ENCODE results near the gene IGFBP4. TPM values are rescaled to one million over a fixed set of nuclear protein-coding genes. Genes with fewer than 3 reads are reported as not detected.

IGFBP4 gene
- total and polyA plus RNA-seq, 2 of the 13 experiments (the other 11 are each of a cell fraction or from before 2014, with no cell fraction given), result 4.1 to 49.0 TPM

GRCh38 chr17:40415390-40415789, 27.9 kb upstream of the IGFBP4 start:
- Histone ChIP-seq H3K9ac (ENCODE audit: insufficient read depth, low read depth, low read length) (peak overlapping the region; percentile 91; the same call in 1 of the 2 replicates), H4K20me1 (ENCODE audit: insufficient read depth, low read length) (no peaks in the 10 kb centered on the region), H3K27ac (ENCODE audit: extremely low read length, insufficient read depth, low read length) (no peak overlapping the region), H3K4me3 (replicated peaks in 1 of 3; ENCODE audit: insufficient read depth in 1 of 3, low read depth in 2 of 3, low read length in 3 of 3) (no peak overlapping the region), H2AFZ (ENCODE audit: low read length) (no peak overlapping the region), H3K27me3 (ENCODE audit: control insufficient read depth in 1 of 2, insufficient read depth in 2 of 2, low read length in 2 of 2) (no peaks in the 10 kb centered on the region), H3K9me3 (ENCODE audit: low read length) (no peaks in the 10 kb centered on the region), H3K4me2 (ENCODE audit: low read depth, low read length) (peak overlapping the region; percentile 74), H3K36me3 (replicated peaks in 1 of 2; ENCODE audit: control insufficient read depth in 1 of 2, insufficient read depth in 2 of 2, low read length in 2 of 2) (peaks cover under 1 to 35% of the 10 kb centered on the region in 2 experiments), H3K79me2 (ENCODE audit: insufficient read depth, low read length) (peaks cover 36% of the 10 kb centered on the region), H3K4me1 (ENCODE audit: insufficient read depth, low read length) (peaks cover 57% of the 10 kb centered on the region)
- ChIA-PET CTCF (ENCODE audit: low intra/inter-chr PET ratio, low total read pairs) (interaction anchor here (1.4 to 2.8 kb wide), 3 partner anchors 53 to 145 kb away, joined by 6 to 19 read pairs (median 7); no protein-coding TSS in a partner anchor), POLR2A (no interaction called here)
- ATAC-seq (no peak), DNase-seq (ENCODE audit: low spot score) (peak; percentile 38), FAIRE-seq (no peak)
- in situ Hi-C loops (cut with HindIII; ENCODE audit: extremely low pct_ligation_motif_present, low pct_unique_long_range_greater_than_20kb) (loop anchor here (5.0 kb wide), 1 partner anchor 98 kb away; no protein-coding TSS in a partner anchor), intact Hi-C loops (cut with micrococcal nuclease; ENCODE audit: unreplicated experiment) (loop anchor here (1.0 to 5.0 kb wide), 2 partner anchors 57 to 113 kb away; no protein-coding TSS in a partner anchor)
- no peak for TF ChIP-seq ZFX (CRISPR knock-in tag; IDR thresholded peaks at IDR 0.05; ENCODE audit: low read depth)
- peak; percentile 31; the same call in 1 of the 2 replicates for TF ChIP-seq SAP130 (CRISPR knock-in tag; IDR thresholded peaks at IDR 0.05; ENCODE audit: low read depth)
- TF ChIP-seq SMC3 (IDR thresholded peaks at IDR 0.05; ENCODE audit: low read length), result peak; percentile 37; the same call in 1 of the 2 replicates
- TF ChIP-seq KLF16 (CRISPR knock-in tag; IDR thresholded peaks at IDR 0.05), result peak in 1 of 2 experiments; percentile 16; a peak in 1 of 4 replicates
- peak; percentile 86; the same call in 1 of the 2 replicates for TF ChIP-seq ARID3A (IDR thresholded peaks at IDR 0.05; ENCODE audit: low read depth, low read length)
- peak; percentile 13 for TF ChIP-seq SKI (IDR thresholded peaks at IDR 0.05; ENCODE audit: partially characterized antibody)
- peak; percentile 66; the same call in 1 of the 2 replicates for TF ChIP-seq ZNF230 (CRISPR knock-in tag; IDR thresholded peaks at IDR 0.05)
- TF ChIP-seq ARNT2 (CRISPR knock-in tag; IDR thresholded peaks at IDR 0.05; ENCODE audit: low read depth), result peak; percentile 49; the same call in 1 of the 2 replicates
- TF ChIP-seq KLF11 (CRISPR knock-in tag; IDR thresholded peaks at IDR 0.05), result no peak
- TF ChIP-seq TSC22D2 (CRISPR knock-in tag; IDR thresholded peaks at IDR 0.05; ENCODE audit: borderline replicate concordance), result 0 out of 2 replicates have a peak, but pooled peaks have one; percentile 22
- TF ChIP-seq MIXL1 (CRISPR knock-in tag; IDR thresholded peaks at IDR 0.05), result peak; percentile 24; the same call in 1 of the 2 replicates
- TF ChIP-seq GATAD1 (CRISPR knock-in tag; IDR thresholded peaks at IDR 0.05), result 0 out of 2 replicates have a peak, but pooled peaks have one; percentile 16
- peak; percentile 47 for TF ChIP-seq STAG1 (CRISPR knock-in tag; IDR thresholded peaks at IDR 0.05)
- TF ChIP-seq CTCF (CRISPR knock-in tag; IDR thresholded peaks at IDR 0.05), result peak; percentile 63
- no peak for TF ChIP-seq ZNF891 (CRISPR knock-in tag; IDR thresholded peaks at IDR 0.05)
- TF ChIP-seq BCL3 (CRISPR knock-in tag; IDR thresholded peaks at IDR 0.05), result no peak
- TF ChIP-seq KMT2B (CRISPR knock-in tag; IDR thresholded peaks at IDR 0.05), result 0 out of 2 replicates have a peak, but pooled peaks have one; percentile 15
- 66% methylated on average over 3 of the region's 3 CpGs for WGBS (ENCODE audit: low lambda C conversion rate)
- no TSS peak for BruUV-seq (replicated peaks)

Measured in HepG2 (cell line).